ENCODE results near the gene WDFY2.
A peak's percentile ranks its signal among the peaks of the same experiment; 100 is the strongest.

WDFY2 gene

GRCh38 chr13:51776179-51776578 is 191.9 kb downstream of the WDFY2 start:
- DNase-seq = no peak
- peaks cover 9 to 17% of the 10 kb centered on the region in 2 donors for H3K4me1 Mint-ChIP-seq

DNA sequence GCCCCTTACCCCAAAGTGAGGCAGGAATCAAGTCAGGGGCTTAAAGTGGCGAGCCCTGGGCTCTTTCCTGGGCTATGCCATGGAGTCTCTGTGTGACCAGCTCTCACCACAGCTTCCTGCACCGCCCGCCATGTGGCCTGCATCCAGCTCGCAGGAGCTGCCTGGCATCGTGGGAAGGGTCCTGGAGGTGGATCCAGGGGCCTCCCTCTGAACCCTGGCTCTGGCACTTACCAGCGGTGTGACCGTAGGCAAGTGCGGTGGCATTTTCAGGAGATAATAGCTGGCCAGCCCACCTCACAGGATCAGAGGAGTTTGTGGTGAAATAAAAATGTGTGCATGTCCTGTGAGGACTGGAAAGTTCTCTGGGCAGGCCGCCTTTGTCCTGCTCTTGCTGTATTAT is 193.7 kb downstream of the WDFY2 start:
- Mint-ChIP-seq H3K36me3 (peaks cover 9 to 11% of the 10 kb centered on the region in 2 donors), H3K27ac (no peak overlapping the region), H3K4me1 (peaks cover 18 to 28% of the 10 kb centered on the region in 2 donors), H3K9me3 (no peaks in the 10 kb centered on the region), H3K4me3 (no peak overlapping the region), H3K27me3 (peaks cover 0 to 5% of the 10 kb centered on the region in 2 donors)
- no peak for ATAC-seq (replicated peaks)
- DNase-seq = no peak

More at GRCh38 chr13:51776179-51776578, 191.9 kb downstream of the WDFY2 start:
- H3K4me3 Mint-ChIP-seq = no peak overlapping the region
- H3K27ac Mint-ChIP-seq = no peak overlapping the region
- ATAC-seq (replicated peaks) = no peak
- H3K27me3 Mint-ChIP-seq = peaks cover 0 to 5% of the 10 kb centered on the region in 2 donors
- H3K9me3 Mint-ChIP-seq = no peaks in the 10 kb centered on the region
- peaks cover 10% of the 10 kb centered on the region in 2 donors for H3K36me3 Mint-ChIP-seq

DNA sequence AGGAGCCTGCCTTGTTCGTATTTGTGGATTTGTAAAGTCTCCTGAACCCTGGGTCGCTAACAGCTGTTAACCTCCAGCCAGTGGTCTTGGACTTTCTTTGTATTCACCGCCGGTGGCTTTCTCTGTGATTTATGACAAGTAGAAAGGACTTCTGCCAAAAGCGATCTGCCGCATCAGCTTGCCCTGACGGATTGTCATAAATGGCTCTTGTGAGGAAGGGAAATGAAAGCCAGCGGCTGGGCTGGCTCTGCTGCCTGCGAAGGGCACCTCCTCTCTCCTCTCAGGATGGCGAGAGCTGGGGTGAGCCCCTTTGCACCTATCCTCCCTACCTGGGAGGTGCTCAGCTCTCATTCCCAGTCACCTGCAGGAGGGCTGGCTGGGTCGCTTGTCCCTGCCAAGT is 194.1 kb downstream of the WDFY2 start:
- peaks cover 9 to 11% of the 10 kb centered on the region in 2 donors for H3K36me3 Mint-ChIP-seq
- DNase-seq (no peak), ATAC-seq (replicated peaks) (peak in 1 of 2 donors; percentile 23)
- no peak overlapping the region for H3K27ac Mint-ChIP-seq
- H3K9me3 Mint-ChIP-seq = no peaks in the 10 kb centered on the region
- H3K27me3 Mint-ChIP-seq = peaks cover 0 to 5% of the 10 kb centered on the region in 2 donors
- peaks cover 18 to 28% of the 10 kb centered on the region in 2 donors for H3K4me1 Mint-ChIP-seq
- peak overlapping the region in 1 of 2 donors; percentile 7 for H3K4me3 Mint-ChIP-seq

DNA sequence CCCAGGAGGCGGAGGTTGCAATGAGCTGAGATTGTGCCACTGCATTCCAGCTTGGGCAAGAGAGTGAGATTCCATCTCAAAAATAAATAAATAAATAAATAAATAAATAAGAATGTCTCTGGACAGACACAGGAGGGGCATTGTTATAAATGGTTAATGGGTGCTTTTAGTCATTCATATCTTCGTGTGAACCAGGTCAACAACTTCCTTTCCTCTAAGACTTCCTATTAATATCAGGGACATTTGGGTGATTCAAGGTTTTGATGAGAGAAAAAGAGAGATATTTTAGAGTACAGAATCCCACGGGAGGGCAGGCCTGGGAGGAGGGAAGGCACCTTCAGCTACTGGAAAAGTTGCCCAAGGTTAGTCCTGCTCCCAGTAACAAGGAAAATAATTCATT is 195.8 kb downstream of the WDFY2 start:
- peaks cover 0 to 5% of the 10 kb centered on the region in 2 donors for H3K27me3 Mint-ChIP-seq
- H3K9me3 Mint-ChIP-seq = no peaks in the 10 kb centered on the region
- H3K4me1 Mint-ChIP-seq = peaks cover 18 to 28% of the 10 kb centered on the region in 2 donors
- ATAC-seq (replicated peaks) (no peak), DNase-seq (no peak)
- no peak overlapping the region for H3K4me3 Mint-ChIP-seq
- no peak overlapping the region for H3K27ac Mint-ChIP-seq
- H3K36me3 Mint-ChIP-seq = peaks cover 9 to 11% of the 10 kb centered on the region in 2 donors

GRCh38 chr13:51781246-51782022 is 197.2 kb downstream of the WDFY2 start:
- H3K4me3 Mint-ChIP-seq = no peak overlapping the region
- peak; percentile 70 to 77 for ATAC-seq (replicated peaks)

DNA sequence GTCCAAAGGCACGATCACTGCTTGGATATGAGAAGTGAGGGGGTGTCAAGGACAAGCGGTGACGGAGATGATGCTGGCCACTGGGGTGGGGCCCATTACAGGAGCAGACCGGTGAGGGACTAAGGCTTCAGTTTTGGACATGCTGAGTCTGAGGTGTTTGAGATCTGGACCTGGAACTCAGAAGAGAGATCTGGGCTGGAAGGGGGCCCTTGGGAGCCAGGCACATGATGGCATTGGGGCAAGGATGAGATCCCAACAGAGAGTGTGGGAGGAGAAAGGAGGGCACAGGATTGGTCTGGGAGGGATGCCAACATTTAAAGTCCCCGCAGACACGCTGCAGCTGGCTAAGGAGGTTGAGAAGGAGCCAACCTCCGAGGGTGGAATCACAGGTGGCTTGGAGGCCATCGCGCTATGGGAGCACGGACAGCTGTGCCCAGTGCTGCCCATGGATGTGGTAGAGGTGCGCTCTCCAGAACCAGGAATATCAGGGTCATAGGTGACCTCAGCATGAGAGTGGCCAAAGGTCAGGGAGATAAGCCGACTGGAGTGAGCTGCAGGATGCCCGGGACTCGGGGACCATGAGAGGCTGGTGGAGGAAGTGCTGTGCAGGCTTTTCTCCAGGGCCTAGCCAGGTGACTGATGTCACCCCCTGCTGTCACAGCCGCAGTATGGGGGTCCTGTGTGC is 197.9 kb downstream of the WDFY2 start:
- H3K4me3 Mint-ChIP-seq = no peak overlapping the region
- no peak for ATAC-seq (replicated peaks)
- H3K27ac Mint-ChIP-seq = no peak overlapping the region
- no peaks in the 10 kb centered on the region for H3K9me3 Mint-ChIP-seq
- H3K36me3 Mint-ChIP-seq = peaks cover 9 to 11% of the 10 kb centered on the region in 2 donors
- H3K27me3 Mint-ChIP-seq = peaks cover 0 to 5% of the 10 kb centered on the region in 2 donors
- DNase-seq = no peak
- peaks cover 18 to 28% of the 10 kb centered on the region in 2 donors for H3K4me1 Mint-ChIP-seq

More at GRCh38 chr13:51781246-51782022, 197.2 kb downstream of the WDFY2 start:
- H3K36me3 Mint-ChIP-seq = peaks cover 9 to 11% of the 10 kb centered on the region in 2 donors
- peaks cover 18 to 28% of the 10 kb centered on the region in 2 donors for H3K4me1 Mint-ChIP-seq
- H3K9me3 Mint-ChIP-seq = no peaks in the 10 kb centered on the region
- no peak for DNase-seq
- H3K27me3 Mint-ChIP-seq = peaks cover 0 to 5% of the 10 kb centered on the region in 2 donors
- peak overlapping the region; percentile 20 for H3K27ac Mint-ChIP-seq

DNA sequence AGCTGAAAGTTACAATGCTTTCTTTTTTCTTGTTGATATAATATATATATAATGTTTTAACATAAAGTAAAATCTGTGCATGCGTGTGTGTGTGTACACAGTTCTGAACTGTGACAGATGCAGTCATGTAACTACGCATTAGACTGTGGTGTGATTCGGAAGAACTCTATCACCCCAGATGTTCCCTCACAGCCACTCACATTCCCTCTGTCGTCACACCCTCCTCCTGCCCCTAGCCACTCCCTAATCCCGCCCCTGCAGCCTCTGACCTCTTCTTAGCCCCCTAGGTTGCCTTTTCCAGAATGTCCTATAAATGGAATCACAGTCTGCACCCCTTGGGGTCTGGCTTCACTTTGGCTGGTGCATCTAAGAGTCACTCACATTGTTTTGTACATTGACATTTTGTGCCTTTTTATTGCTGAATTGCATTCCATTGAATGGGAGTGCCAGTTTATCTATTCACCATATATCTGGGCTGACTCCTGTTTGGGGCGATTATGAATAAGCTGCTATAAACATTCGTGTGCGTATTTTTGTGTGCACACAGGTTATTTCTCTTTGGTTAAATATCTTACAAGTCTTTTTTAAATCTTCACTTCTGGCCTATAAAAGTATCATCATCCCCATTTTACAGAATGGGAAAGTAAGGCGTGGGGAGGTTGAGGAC is 199.3 kb downstream of the WDFY2 start:
- no peak for DNase-seq
- Mint-ChIP-seq H3K36me3 (peaks cover 9 to 11% of the 10 kb centered on the region in 2 donors), H3K4me1 (peaks cover 17 to 20% of the 10 kb centered on the region in 2 donors), H3K4me3 (no peak overlapping the region), H3K9me3 (no peaks in the 10 kb centered on the region), H3K27me3 (peaks cover 0 to 5% of the 10 kb centered on the region in 2 donors), H3K27ac (peak overlapping the region; percentile 80)
- ATAC-seq (replicated peaks) = no peak

GRCh38 chr13:51784097-51784496 is 199.8 kb downstream of the WDFY2 start:
- H3K4me3 Mint-ChIP-seq = no peak overlapping the region
- DNase-seq = no peak
- peak overlapping the region; percentile 80 for H3K27ac Mint-ChIP-seq
- H3K27me3 Mint-ChIP-seq = peaks cover 0 to 3% of the 10 kb centered on the region in 2 donors
- peaks cover 17 to 19% of the 10 kb centered on the region in 2 donors for H3K4me1 Mint-ChIP-seq
- no peak for ATAC-seq (replicated peaks)
- peaks cover 10 to 12% of the 10 kb centered on the region in 2 donors for H3K36me3 Mint-ChIP-seq
- H3K9me3 Mint-ChIP-seq = no peaks in the 10 kb centered on the region

- no peak for ATAC-seq (replicated peaks)
- Mint-ChIP-seq H3K36me3 (peaks cover 11 to 15% of the 10 kb centered on the region in 2 donors), H3K27ac (no peak overlapping the region), H3K27me3 (no peaks in the 10 kb centered on the region), H3K9me3 (no peaks in the 10 kb centered on the region), H3K4me3 (no peak overlapping the region), H3K4me1 (peaks cover 13 to 14% of the 10 kb centered on the region in 2 donors)
- DNase-seq = no peak
Measured at GRCh38 chr13:51785712-51786424, 201.6 kb downstream of the WDFY2 start.

GRCh38 chr13:51786425-51787265 is 202.4 kb downstream of the WDFY2 start:
- ATAC-seq (replicated peaks) = no peak
- H3K9me3 Mint-ChIP-seq = no peaks in the 10 kb centered on the region
- H3K27ac Mint-ChIP-seq = no peak overlapping the region
- peaks cover 13 to 14% of the 10 kb centered on the region in 2 donors for H3K36me3 Mint-ChIP-seq
- DNase-seq = no peak
- no peaks in the 10 kb centered on the region for H3K27me3 Mint-ChIP-seq
- H3K4me3 Mint-ChIP-seq = no peak overlapping the region
- H3K4me1 Mint-ChIP-seq = peaks cover 9 to 10% of the 10 kb centered on the region in 2 donors

GRCh38 chr13:51793570-51794271 is 209.5 kb downstream of the WDFY2 start:
- DNase-seq (peak; percentile 65), ATAC-seq (replicated peaks) (peak; percentile 84 to 87)
- Mint-ChIP-seq H3K4me1 (peaks cover 42 to 55% of the 10 kb centered on the region in 2 donors), H3K4me3 (peak overlapping the region; percentile 23 to 24), H3K27me3 (no peaks in the 10 kb centered on the region), H3K27ac (peak overlapping the region; percentile 88), H3K36me3 (peaks cover 13 to 27% of the 10 kb centered on the region in 2 donors), H3K9me3 (no peaks in the 10 kb centered on the region)

- H3K36me3 Mint-ChIP-seq = peaks cover 8 to 18% of the 10 kb centered on the region in 2 donors
- H3K9me3 Mint-ChIP-seq = no peaks in the 10 kb centered on the region
- H3K27me3 Mint-ChIP-seq = no peaks in the 10 kb centered on the region
- H3K4me3 Mint-ChIP-seq = peak overlapping the region in 1 of 2 donors; percentile 9
- peak overlapping the region; percentile 47 for H3K27ac Mint-ChIP-seq
- no peak for DNase-seq
- H3K4me1 Mint-ChIP-seq = peaks cover 42 to 55% of the 10 kb centered on the region in 2 donors
- no peak for ATAC-seq (replicated peaks)
Measured at GRCh38 chr13:51794964-51795363, 210.7 kb downstream of the WDFY2 start.
